GM18870 (cell line): ENCODE measurements around the gene LRRC3C.
A peak's percentile ranks its signal among the peaks of the same experiment; 100 is the strongest.

Experiments
- ATAC-seq: cut with Tn5 transposase; IDR thresholded peaks from one replicate; pipeline ENCODE4 v1.9.1; 2021; ENCODE audit warnings: moderate library complexity; ENCODE audit not compliant: unreplicated experiment

The LRRC3C gene

DNA sequence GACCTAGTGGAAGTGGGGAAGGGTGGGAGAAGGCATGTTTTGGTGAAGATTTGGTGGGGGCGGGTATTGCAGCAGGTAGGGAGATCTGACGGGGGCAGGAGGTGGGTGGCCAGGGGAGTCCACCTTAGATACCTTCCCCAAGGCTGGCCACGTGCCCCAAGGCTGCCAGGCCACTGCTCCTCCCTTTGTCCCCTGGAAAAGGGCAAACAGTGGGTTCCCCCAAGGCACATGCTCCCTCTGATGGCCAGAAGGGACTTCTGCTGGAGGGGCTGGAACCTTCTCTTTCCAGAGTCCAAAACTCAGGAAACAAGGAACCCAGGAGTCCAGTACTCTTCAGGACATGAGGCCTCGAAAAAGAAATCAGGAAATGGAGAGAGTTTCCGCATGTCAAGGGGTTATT, 46.9 kb downstream of the LRRC3C start:
- no peak for ATAC-seq

DNA sequence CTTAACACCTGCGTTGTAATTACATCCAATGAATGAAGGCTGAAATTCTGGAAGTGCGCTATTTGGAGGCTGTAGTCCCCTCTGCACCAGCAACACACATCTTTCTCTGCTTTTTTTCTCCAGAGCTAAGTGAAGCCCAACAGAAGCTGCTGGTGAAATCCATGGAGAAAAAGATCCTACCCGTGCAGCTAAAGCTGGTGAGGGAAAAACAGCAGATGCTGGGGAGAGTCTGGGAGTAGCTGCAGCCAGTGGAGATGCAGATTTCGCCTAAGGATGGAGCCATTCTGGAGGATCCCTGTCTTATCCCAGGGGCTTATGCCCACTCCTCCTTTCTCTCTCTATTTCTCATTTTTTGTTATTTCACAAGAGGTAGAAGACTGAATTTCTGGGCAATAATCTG, 48.3 kb downstream of the LRRC3C start:
- no peak for ATAC-seq

GRCh38 chr17:39979016-39979670, 51.6 kb downstream of the LRRC3C start:
- ATAC-seq = no peak

DNA sequence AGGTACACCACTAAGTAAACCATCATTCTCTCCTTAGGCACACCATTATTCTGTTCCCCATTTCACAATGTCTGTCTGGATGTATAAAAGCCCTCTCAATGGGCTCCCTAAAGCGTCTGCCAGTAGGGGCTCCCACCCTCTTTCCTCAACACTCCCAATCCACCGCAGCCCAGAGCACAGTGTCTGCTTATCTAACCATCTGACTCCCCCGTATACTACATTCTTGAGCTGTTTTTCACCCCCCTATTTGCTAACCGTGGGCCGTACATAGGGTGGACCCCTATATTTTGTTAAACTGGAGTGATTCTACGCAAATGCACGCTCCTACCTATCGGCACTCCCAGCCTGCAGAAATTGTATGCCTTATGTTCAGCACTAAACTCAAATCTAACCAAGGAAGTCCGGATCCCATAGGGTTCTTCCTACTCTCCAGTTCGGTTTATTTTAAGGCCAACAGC, 52.4 kb downstream of the LRRC3C start:
- peak; percentile 5 for ATAC-seq

- ATAC-seq = peak; percentile 92
Measured at GRCh38 chr17:39980351-39981206, 53.0 kb downstream of the LRRC3C start, which contains the start of gene PSMD3. TSS of gene PSMD3 (plus strand) at chr17:39980807. CDS start at chr17:39980971, 164 bp downstream.

- ATAC-seq = no peak
Measured at GRCh38 chr17:39981207-39981741, 53.7 kb downstream of the LRRC3C start.

DNA sequence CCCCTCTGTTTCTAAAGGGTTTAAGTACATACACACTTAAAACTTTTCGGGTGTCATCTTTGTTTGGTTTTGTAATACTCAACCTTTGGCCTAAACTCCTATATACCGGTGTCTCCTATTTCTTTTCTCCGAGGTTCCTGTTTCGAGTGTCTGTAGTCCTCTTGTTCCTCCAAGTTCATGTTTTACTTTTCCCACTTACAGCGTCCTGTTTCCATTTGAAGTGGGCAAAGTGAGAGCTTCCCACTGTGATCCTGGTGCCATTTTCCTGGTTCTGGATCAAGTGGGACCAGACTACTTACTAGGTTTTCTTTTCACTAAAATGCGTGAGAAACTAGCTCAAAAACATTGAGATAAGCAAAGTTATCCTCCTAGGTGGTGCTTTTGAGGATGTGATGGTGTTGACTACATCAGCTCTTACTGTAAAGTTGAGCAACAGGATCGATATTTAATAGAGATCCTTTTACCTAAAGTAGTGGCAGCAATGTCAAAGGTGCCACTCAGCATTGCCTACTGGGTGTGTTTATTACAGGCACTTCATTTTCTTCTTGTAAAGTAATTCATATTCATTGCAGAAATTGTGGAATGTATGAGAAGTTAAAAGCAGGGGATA, 54.3 kb downstream of the LRRC3C start:
- no peak for ATAC-seq

DNA sequence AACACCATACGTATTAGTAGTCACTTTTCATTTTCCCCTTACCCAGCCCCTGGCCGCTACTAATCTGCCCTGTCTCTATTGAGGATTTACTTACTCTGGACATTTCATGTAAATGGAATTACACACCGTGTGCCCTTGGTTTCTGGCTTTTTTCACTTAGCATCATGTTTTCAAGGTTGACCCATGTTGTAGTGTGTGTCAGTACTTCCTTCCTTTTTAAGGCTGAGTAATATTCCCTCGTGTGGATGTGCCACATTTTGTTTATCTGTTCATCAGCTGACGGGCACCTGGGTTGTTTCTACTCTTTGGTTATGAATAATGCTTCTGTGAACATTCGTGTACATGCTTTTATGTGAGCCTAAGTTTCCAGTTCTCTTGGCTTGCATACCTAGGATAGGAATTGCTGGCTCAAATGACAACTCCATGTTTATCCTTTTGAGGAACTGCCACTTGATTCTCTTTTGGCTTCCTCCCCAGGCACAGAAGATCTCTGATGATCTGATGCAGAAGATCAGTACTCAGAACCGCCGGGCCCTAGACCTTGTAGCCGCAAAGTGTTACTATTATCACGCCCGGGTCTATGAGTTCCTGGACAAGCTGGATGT, 60.8 kb downstream of the LRRC3C start:
- ATAC-seq = no peak

- no peak for ATAC-seq
Measured at GRCh38 chr17:39994448-39994847, 66.9 kb downstream of the LRRC3C start.
